DMS153 treated with DMSO at 0.1 percent for 48 hours (cell line): ENCODE data around the gene MPP4.

Experiments
- DNase-seq: peaks from one replicate; lab custom pipeline; 2025; ENCODE audit not compliant: unreplicated experiment; lab: John Stamatoyannopoulos, UW

Gene MPP4

GRCh38 chr2:201698588-201699226, at the start of gene MPP4:
Gene MPP4, minus strand, starts transcription at chr2:201698644. Its CDS starts 4,690 bp downstream, at chr2:201693954.
- no peak for DNase-seq

- DNase-seq: no peak
These were observed 48.1 kb upstream of the MPP4 start for GRCh38 chr2:201746551-201746950.

GRCh38 chr2:201735486-201735885, 37.0 kb upstream of the MPP4 start:
- no peak for DNase-seq

GRCh38 chr2:201734111-201734510, 35.7 kb upstream of the MPP4 start:
- DNase-seq: no peak

- no peak for DNase-seq
These were observed 35.1 kb upstream of the MPP4 start for GRCh38 chr2:201733544-201733943.

- DNase-seq: no peak
These were observed 32.3 kb upstream of the MPP4 start for GRCh38 chr2:201730651-201731285.

GRCh38 chr2:201715459-201715858, 17.0 kb upstream of the MPP4 start:
- DNase-seq: no peak

GRCh38 chr2:201712726-201713125, 14.3 kb upstream of the MPP4 start:
- no peak for DNase-seq

- DNase-seq: no peak
These were observed 11.3 kb upstream of the MPP4 start for GRCh38 chr2:201709747-201710146.

- no peak for DNase-seq
These were observed 10.6 kb upstream of the MPP4 start for GRCh38 chr2:201709049-201709448.

- no peak for DNase-seq
These were observed 9.3 kb upstream of the MPP4 start for GRCh38 chr2:201707753-201708152.

GRCh38 chr2:201707142-201707541, 8.7 kb upstream of the MPP4 start:
- no peak for DNase-seq

GRCh38 chr2:201704536-201704935, 6.1 kb upstream of the MPP4 start:
- no peak for DNase-seq

GRCh38 chr2:201701646-201702045, 3.2 kb upstream of the MPP4 start:
- no peak for DNase-seq

- DNase-seq: no peak
These were observed 972 bp upstream of the MPP4 start for GRCh38 chr2:201699416-201699815.

- DNase-seq: no peak
These were observed 545 bp downstream of the MPP4 start for GRCh38 chr2:201697899-201698298.

- no peak for DNase-seq
These were observed 2.2 kb downstream of the MPP4 start for GRCh38 chr2:201696151-201696659.

- DNase-seq: no peak
These were observed 13.3 kb downstream of the MPP4 start for GRCh38 chr2:201685156-201685555.

- DNase-seq: no peak
These were observed 17.7 kb downstream of the MPP4 start for GRCh38 chr2:201680743-201681142.

GRCh38 chr2:201678401-201678800, 20.0 kb downstream of the MPP4 start:
- no peak for DNase-seq

GRCh38 chr2:201675454-201675853, 23.0 kb downstream of the MPP4 start:
- no peak for DNase-seq

- no peak for DNase-seq
These were observed 23.6 kb downstream of the MPP4 start for GRCh38 chr2:201674794-201675193.

GRCh38 chr2:201674298-201674697, 24.1 kb downstream of the MPP4 start:
- no peak for DNase-seq
